ENCODE measurements around the gene ESAM.
A peak's percentile ranks its signal among the peaks of the same experiment; 100 is the strongest.

The ESAM gene

GRCh38 chr11:124724979-124725718, 36.9 kb downstream of the ESAM start:
- in situ Hi-C loops (cut with MboI; ENCODE audit: low pct_unique_long_range_greater_than_20kb, low sequenced_read_pairs, unreplicated experiment) = no loop called here
- no peak for TF ChIP-seq CTCF (IDR thresholded peaks at IDR 0.05; ENCODE audit: extremely low read depth, insufficient read depth, missing control alignments)
- peak; percentile 56 for DNase-seq (ENCODE audit: low spot score)

GRCh38 chr11:124722176-124722575, 39.9 kb downstream of the ESAM start:
- in situ Hi-C loops (cut with MboI; ENCODE audit: low pct_unique_long_range_greater_than_20kb, low sequenced_read_pairs, unreplicated experiment) = no loop called here

GRCh38 chr11:124719534-124719933, 42.6 kb downstream of the ESAM start:
- no peak for TF ChIP-seq CTCF (IDR thresholded peaks at IDR 0.05; ENCODE audit: extremely low read depth, insufficient read depth, missing control alignments)
- DNase-seq (ENCODE audit: low spot score) = no peak
- in situ Hi-C loops (cut with MboI; ENCODE audit: low pct_unique_long_range_greater_than_20kb, low sequenced_read_pairs, unreplicated experiment) = no loop called here

More at GRCh38 chr11:124722176-124722575, 39.9 kb downstream of the ESAM start:
- DNase-seq (ENCODE audit: low spot score) = no peak
- TF ChIP-seq CTCF (IDR thresholded peaks at IDR 0.05; ENCODE audit: extremely low read depth, insufficient read depth, missing control alignments) = no peak

- no peak for TF ChIP-seq CTCF (IDR thresholded peaks at IDR 0.05; ENCODE audit: extremely low read depth, insufficient read depth, missing control alignments)
- DNase-seq (ENCODE audit: low spot score) = no peak
- in situ Hi-C loops (cut with MboI; ENCODE audit: low pct_unique_long_range_greater_than_20kb, low sequenced_read_pairs, unreplicated experiment) = no loop called here
Measured at GRCh38 chr11:124718801-124719200, 43.3 kb downstream of the ESAM start.

GRCh38 chr11:124717786-124718651, 44.1 kb downstream of the ESAM start:
- DNase-seq (ENCODE audit: low spot score) = no peak
- in situ Hi-C loops (cut with MboI; ENCODE audit: low pct_unique_long_range_greater_than_20kb, low sequenced_read_pairs, unreplicated experiment) = no loop called here
- TF ChIP-seq CTCF (IDR thresholded peaks at IDR 0.05; ENCODE audit: extremely low read depth, insufficient read depth, missing control alignments) = no peak

- peak; percentile 48 for DNase-seq (ENCODE audit: low spot score)
- in situ Hi-C loops (cut with MboI; ENCODE audit: low pct_unique_long_range_greater_than_20kb, low sequenced_read_pairs, unreplicated experiment) = no loop called here
- TF ChIP-seq CTCF (IDR thresholded peaks at IDR 0.05; ENCODE audit: extremely low read depth, insufficient read depth, missing control alignments) = no peak
Measured at GRCh38 chr11:124717421-124717785, 44.7 kb downstream of the ESAM start.

Data from GM13977 (cell line).